HFFc6 (cell line): ENCODE data around the gene ZBTB44. TPM values are rescaled to one million over a fixed set of nuclear protein-coding genes. Genes with fewer than 3 reads are reported as not detected.
A peak's percentile ranks its signal among the peaks of the same experiment; 100 is the strongest.

ENCODE experiments used
- DNase-seq: peaks from one replicate; pipeline ENCODE4 v3.0.0-alpha.2; 2018
- H3K27ac Mint-ChIP-seq: 2 replicates; pipeline ENCODE4 v1.8.0; 2020; ENCODE audit warnings: mild to moderate bottlenecking, mixed read lengths
- H3K27me3 Mint-ChIP-seq: 2 replicates; pipeline ENCODE4 v1.8.0; 2021; ENCODE audit warnings: mild to moderate bottlenecking, moderate library complexity, mixed read lengths; ENCODE audit not compliant: insufficient read depth
- H3K36me3 Mint-ChIP-seq: 2 replicates; pipeline ENCODE4 v1.8.0; 2021; ENCODE audit warnings: low read depth, mixed read lengths
- H3K4me1 Mint-ChIP-seq: 2 replicates; pipeline ENCODE4 v1.8.0; 2020; ENCODE audit warnings: low read depth, mixed read lengths
- H3K4me3 Mint-ChIP-seq: 2 replicates; pipeline ENCODE4 v1.8.0; 2020; ENCODE audit warnings: mild to moderate bottlenecking, moderate library complexity, mixed read lengths
- H3K9me3 Mint-ChIP-seq: 2 replicates; pipeline ENCODE4 v1.8.0; 2020; ENCODE audit warnings: mild to moderate bottlenecking, mixed read lengths
- CTCF ChIP-seq: fragments of 200-600 bp; sonication (generic); IDR thresholded peaks from 2 replicates; pipeline ENCODE4 v1.5.0; 2021; ENCODE audit warnings: antibody characterized with exemption, mild to moderate bottlenecking
- long read RNA-seq: library from polyadenylated mRNA; unstranded; transcript quantifications from one replicate; pipeline ENCODE4 v2.0.0, GENCODE V29; 2019
- total RNA-seq, 6 experiments: library from RNA; stranded (reverse); fragmentation: NEBNext Ultra II Directional; extraction: Animal tissue kit (Norgen Biotek cat#: 25700); gene quantifications; 2 replicates in 1 of 6; 3 replicates in 5 of 6; pipeline ENCODE4 v1.2.3, GENCODE V29; 2021

The ZBTB44 gene, protein sequence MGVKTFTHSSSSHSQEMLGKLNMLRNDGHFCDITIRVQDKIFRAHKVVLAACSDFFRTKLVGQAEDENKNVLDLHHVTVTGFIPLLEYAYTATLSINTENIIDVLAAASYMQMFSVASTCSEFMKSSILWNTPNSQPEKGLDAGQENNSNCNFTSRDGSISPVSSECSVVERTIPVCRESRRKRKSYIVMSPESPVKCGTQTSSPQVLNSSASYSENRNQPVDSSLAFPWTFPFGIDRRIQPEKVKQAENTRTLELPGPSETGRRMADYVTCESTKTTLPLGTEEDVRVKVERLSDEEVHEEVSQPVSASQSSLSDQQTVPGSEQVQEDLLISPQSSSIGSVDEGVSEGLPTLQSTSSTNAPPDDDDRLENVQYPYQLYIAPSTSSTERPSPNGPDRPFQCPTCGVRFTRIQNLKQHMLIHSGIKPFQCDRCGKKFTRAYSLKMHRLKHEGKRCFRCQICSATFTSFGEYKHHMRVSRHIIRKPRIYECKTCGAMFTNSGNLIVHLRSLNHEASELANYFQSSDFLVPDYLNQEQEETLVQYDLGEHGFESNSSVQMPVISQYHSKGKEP
- 10 to 100 TPM in 5 of 6 experiments, 1 to 10 TPM in 1; 9.4 to 16.5 (median 12.4) TPM for total RNA-seq
- long read RNA-seq, partial matches to known transcripts, result 1 of 3 reads
- long read RNA-seq, other reads (novel, unspliced or antisense), result 2 of 3 reads

DNA sequence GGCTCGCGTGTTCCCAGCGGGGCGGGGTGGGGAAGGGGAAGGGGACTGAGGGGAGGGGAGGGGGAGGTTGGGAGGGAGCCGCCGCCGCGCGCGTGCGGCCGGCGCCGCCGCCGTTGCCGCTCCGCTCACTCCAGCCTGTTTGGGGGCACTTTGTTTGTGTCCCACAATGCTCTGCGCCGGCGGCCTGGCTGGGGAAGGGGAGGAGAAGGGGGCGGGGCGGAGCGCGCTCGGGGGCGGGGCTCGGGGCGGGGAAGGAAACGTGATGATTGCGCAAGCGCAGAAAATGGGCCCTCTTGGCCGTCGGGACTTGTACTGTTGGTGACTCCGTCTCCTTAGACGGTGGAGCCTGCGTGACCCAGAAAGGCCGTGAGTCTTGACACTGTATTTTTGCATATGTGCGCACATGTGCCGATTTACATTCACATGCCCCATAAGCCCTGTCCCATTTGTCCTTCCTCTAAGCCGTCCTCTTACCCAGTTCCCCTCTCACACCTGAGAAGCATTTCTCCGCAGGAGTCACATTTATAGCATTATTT, at the start of gene ZBTB44:
ZBTB44 (minus strand) TSS at position 168 of the 536 bp plus-strand sequence. CDS start 53,044 bp downstream, outside the sequence.
- peak within 1 kb of the TSS; percentile 77 for H3K27ac Mint-ChIP-seq
- H3K27me3 Mint-ChIP-seq, result peaks cover 1% of the 10 kb centered on the region; the same call in 1 of the 2 replicates
- TF ChIP-seq CTCF, result no peak

DNA sequence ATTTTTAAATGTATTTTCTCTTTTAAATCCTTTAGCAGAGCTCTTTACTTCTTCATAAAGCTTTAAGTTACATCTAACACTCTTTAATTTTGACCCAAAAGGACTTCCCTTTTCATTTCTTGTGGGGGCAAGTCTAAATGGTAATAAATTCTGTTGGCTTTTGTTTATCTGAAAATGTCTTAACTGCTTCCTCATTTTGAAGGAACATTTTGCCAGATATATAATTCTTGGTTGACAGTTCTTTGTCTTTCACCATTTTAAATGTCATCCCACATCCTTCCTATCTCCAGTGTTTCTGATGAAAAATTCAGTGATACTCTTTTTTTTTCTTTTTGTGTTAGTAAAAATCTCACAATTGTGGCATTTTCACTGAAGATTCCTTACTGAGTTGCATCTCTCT, 44.7 kb upstream of the ZBTB44 start:
- H3K9me3 Mint-ChIP-seq, result peaks cover 19% of the 10 kb centered on the region; the same call in 1 of the 2 replicates
- no peaks in the 10 kb centered on the region for H3K4me1 Mint-ChIP-seq
- DNase-seq, result no peak
- no peak for TF ChIP-seq CTCF
- H3K4me3 Mint-ChIP-seq, result no peak overlapping the region
- H3K36me3 Mint-ChIP-seq, result 0 out of 2 replicates have a peak, but pooled peaks cover 7% of the 10 kb centered on the region
- H3K27me3 Mint-ChIP-seq, result peaks cover 23% of the 10 kb centered on the region
- no peak overlapping the region for H3K27ac Mint-ChIP-seq

More for the DNA sequence above, at the start of gene ZBTB44:
- Mint-ChIP-seq H3K4me3 (peak within 1 kb of the TSS; percentile 88), H3K36me3 (no peaks in the 10 kb centered on the region), H3K9me3 (no peaks in the 10 kb centered on the region), H3K4me1 (peaks cover 24% of the 10 kb centered on the region)
- DNase-seq, result peak; percentile 80

DNA sequence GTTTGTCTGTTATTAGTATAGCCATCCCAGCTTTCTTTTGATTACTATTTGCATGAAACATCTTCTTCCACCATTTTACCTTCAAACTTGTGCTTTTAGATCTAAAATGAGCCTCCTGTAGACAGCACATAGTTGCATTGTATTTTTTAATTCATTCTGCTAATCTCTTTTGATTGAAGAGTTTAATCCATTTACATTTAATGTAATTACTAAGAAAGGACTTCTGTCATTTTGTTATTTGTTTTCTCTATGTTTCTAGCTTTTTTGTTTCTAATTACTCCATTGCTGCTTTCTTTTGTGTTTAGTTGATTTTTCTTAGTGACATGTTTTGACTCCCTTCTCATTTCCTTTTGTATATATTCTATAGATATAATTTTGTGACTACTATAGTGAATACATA, 43.7 kb upstream of the ZBTB44 start:
- Mint-ChIP-seq H3K4me1 (no peaks in the 10 kb centered on the region), H3K27me3 (peaks cover 19% of the 10 kb centered on the region), H3K9me3 (peaks cover 19% of the 10 kb centered on the region; the same call in 1 of the 2 replicates), H3K27ac (no peak overlapping the region), H3K4me3 (no peak overlapping the region), H3K36me3 (0 out of 2 replicates have a peak, but pooled peaks cover 7% of the 10 kb centered on the region)
- no peak for TF ChIP-seq CTCF
- DNase-seq, result no peak

GRCh38 chr11:130347261-130347660, 32.5 kb upstream of the ZBTB44 start:
- no peak for DNase-seq
- Mint-ChIP-seq H3K4me3 (no peak overlapping the region), H3K27me3 (peaks cover 37% of the 10 kb centered on the region), H3K9me3 (no peaks in the 10 kb centered on the region), H3K36me3 (no peaks in the 10 kb centered on the region), H3K4me1 (no peaks in the 10 kb centered on the region), H3K27ac (no peak overlapping the region)
- TF ChIP-seq CTCF, result no peak

GRCh38 chr11:130344841-130345240, 30.1 kb upstream of the ZBTB44 start:
- no peak for TF ChIP-seq CTCF
- no peak overlapping the region for H3K4me3 Mint-ChIP-seq
- H3K9me3 Mint-ChIP-seq, result peaks cover 10% of the 10 kb centered on the region
- no peaks in the 10 kb centered on the region for H3K36me3 Mint-ChIP-seq
- DNase-seq, result no peak
- peaks cover 34% of the 10 kb centered on the region for H3K27me3 Mint-ChIP-seq
- no peaks in the 10 kb centered on the region for H3K4me1 Mint-ChIP-seq
- H3K27ac Mint-ChIP-seq, result no peak overlapping the region
